ENCODE data around the gene NOL12. TPM values are rescaled to one million over a fixed set of nuclear protein-coding genes. Genes with fewer than 3 reads are reported as not detected.
"Not testable (repeated sequence)": the region's sequence is repeated elsewhere in the genome, so short reads cannot be mapped to it uniquely, and the experiment has no call there.

The NOL12 gene
- total RNA-seq, 1 donor from 2014 or later: 9.9 TPM

- no peak for ATAC-seq
- DNase-seq (ENCODE audit: low spot score): no peak
Observed at GRCh38 chr22:37710675-37711074, 24.5 kb downstream of the NOL12 start.

GRCh38 chr22:37711490-37711889 is 25.3 kb downstream of the NOL12 start:
- DNase-seq (ENCODE audit: low spot score): no peak
- ATAC-seq: no peak

- ATAC-seq: no peak
- DNase-seq (ENCODE audit: low spot score): no peak
Observed at GRCh38 chr22:37713761-37714160, 27.6 kb downstream of the NOL12 start.

- ATAC-seq (no peak), DNase-seq (ENCODE audit: low spot score) (no peak)
Observed at GRCh38 chr22:37714634-37715033, 28.5 kb downstream of the NOL12 start.

- DNase-seq (ENCODE audit: low spot score) (no peak), ATAC-seq (no peak)
Observed at GRCh38 chr22:37715760-37716159, 29.6 kb downstream of the NOL12 start.

GRCh38 chr22:37716708-37717107 is 30.6 kb downstream of the NOL12 start:
- no peak for ATAC-seq
- no peak for DNase-seq (ENCODE audit: low spot score)

GRCh38 chr22:37717235-37717634 is 31.1 kb downstream of the NOL12 start:
- ATAC-seq: not testable (repeated sequence)

GRCh38 chr22:37717746-37718305 is 31.7 kb downstream of the NOL12 start:
- ATAC-seq; DNase-seq (ENCODE audit: low spot score): not testable (repeated sequence)

More at GRCh38 chr22:37717235-37717634, 31.1 kb downstream of the NOL12 start:
- not testable (repeated sequence) for DNase-seq (ENCODE audit: low spot score)

- ATAC-seq (peak; percentile 4), DNase-seq (ENCODE audit: low spot score) (no peak)
Observed at GRCh38 chr22:37725551-37726240, 39.6 kb downstream of the NOL12 start.

GRCh38 chr22:37726241-37726887 is 40.2 kb downstream of the NOL12 start:
- no peak for DNase-seq (ENCODE audit: low spot score)
- ATAC-seq: peak; percentile 70

- DNase-seq (ENCODE audit: low spot score) (no peak), ATAC-seq (no peak)
Observed at GRCh38 chr22:37728620-37729019, 42.5 kb downstream of the NOL12 start.

- peak; percentile 71 for ATAC-seq
- DNase-seq (ENCODE audit: low spot score): no peak
Observed at GRCh38 chr22:37731804-37732471, 45.8 kb downstream of the NOL12 start.

- no peak for ATAC-seq
- DNase-seq (ENCODE audit: low spot score): no peak
Observed at GRCh38 chr22:37732699-37733607, 46.8 kb downstream of the NOL12 start.

GRCh38 chr22:37733625-37734401 is 47.7 kb downstream of the NOL12 start:
- ATAC-seq (no peak), DNase-seq (ENCODE audit: low spot score) (no peak)

- ATAC-seq: no peak
Observed at GRCh38 chr22:37734402-37734700, 48.2 kb downstream of the NOL12 start.

GRCh38 chr22:37734964-37735451 is 48.9 kb downstream of the NOL12 start:
- DNase-seq (ENCODE audit: low spot score) (peak; percentile 81), ATAC-seq (peak; percentile 86)

More at GRCh38 chr22:37734402-37734700, 48.2 kb downstream of the NOL12 start:
- DNase-seq (ENCODE audit: low spot score): no peak

- no peak for DNase-seq (ENCODE audit: low spot score)
- no peak for ATAC-seq
Observed at GRCh38 chr22:37739035-37739434, 52.9 kb downstream of the NOL12 start.

GRCh38 chr22:37739611-37740049 is 53.5 kb downstream of the NOL12 start:
- no peak for DNase-seq (ENCODE audit: low spot score)
- ATAC-seq: no peak

- DNase-seq (ENCODE audit: low spot score): no peak
- no peak for ATAC-seq
Observed at GRCh38 chr22:37740455-37741311, 54.5 kb downstream of the NOL12 start.

All from left lobe of liver (tissue), 2 donors.